ENCODE measurements around the gene HDAC11. TPM values are rescaled to one million over a fixed set of nuclear protein-coding genes. Genes with fewer than 3 reads are reported as not detected.

Gene HDAC11
- polyA plus RNA-seq, 3 donors, result 2.9 to 3.9 (median 3.5) TPM

- H3K4me3 Mint-ChIP-seq, result no peak overlapping the region
These were observed 26.6 kb downstream of the HDAC11 start for GRCh38 chr3:13506680-13507079.

GRCh38 chr3:13507247-13507569 lies 27.1 kb downstream of the HDAC11 start:
- Mint-ChIP-seq H3K4me1 (no peaks in the 10 kb centered on the region), H3K27me3 (ENCODE audit: low read depth in 3 of 3) (peaks cover 1 to 5% (median 4%) of the 10 kb centered on the region in 3 donors), H3K27ac (no peak overlapping the region), H3K4me3 (no peak overlapping the region), H3K36me3 (peaks cover 0 to 2% of the 10 kb centered on the region in 2 donors), H3K9me3 (peaks cover 0 to 2% (median 0%) of the 10 kb centered on the region in 7 donors)
- 65% methylated on average over 2 of the region's 3 CpGs for WGBS (ENCODE audit: insufficient coverage)
- Histone ChIP-seq H3K79me2 (ENCODE audit: insufficient read depth, low read length) (no peaks in the 10 kb centered on the region), H3K4me1 (ENCODE audit: control insufficient read depth in 1 of 2, insufficient read depth in 2 of 2, low read length in 2 of 2) (no peaks in the 10 kb centered on the region), H4K20me1 (ENCODE audit: insufficient read depth, low read length) (no peaks in the 10 kb centered on the region), H3K27me3 (ENCODE audit: control insufficient read depth in 2 of 2, insufficient read depth in 2 of 2, low read length in 2 of 2) (no peaks in the 10 kb centered on the region), H3K36me3 (replicated peaks in 1 of 2; ENCODE audit: control insufficient read depth in 1 of 2, insufficient read depth in 2 of 2, low read length in 2 of 2) (no peaks in the 10 kb centered on the region), H3K27ac (ENCODE audit: low read depth in 1 of 2, low read length in 2 of 2) (no peak overlapping the region), H2AFZ (ENCODE audit: insufficient read depth, low read depth, low read length, poor library complexity, severe bottlenecking) (no peak overlapping the region), H3K9ac (ENCODE audit: insufficient read depth, low read length, poor library complexity, severe bottlenecking) (no peak overlapping the region), H3K9me3 (replicated peaks in 1 of 2; ENCODE audit: control insufficient read depth in 1 of 2, insufficient read depth in 1 of 2, low read length in 2 of 2) (no peaks in the 10 kb centered on the region), H3K4me3 (replicated peaks in 1 of 3; ENCODE audit: low read depth in 2 of 3, low read length in 3 of 3) (no peak overlapping the region), H3K4me2 (replicated peaks; ENCODE audit: extremely low read depth, low read length, poor library complexity, severe bottlenecking) (no peak overlapping the region)
- TF ChIP-seq CTCF (IDR thresholded peaks at IDR 0.05), result no peak
- intact Hi-C loops (cut with micrococcal nuclease), result no loop called here
- no peak for DNase-seq

More at GRCh38 chr3:13506680-13507079, 26.6 kb downstream of the HDAC11 start:
- peaks cover 0 to 2% of the 10 kb centered on the region in 2 donors for H3K36me3 Mint-ChIP-seq
- intact Hi-C loops (cut with micrococcal nuclease), result no loop called here
- Histone ChIP-seq H3K4me2 (replicated peaks; ENCODE audit: extremely low read depth, low read length, poor library complexity, severe bottlenecking) (no peak overlapping the region), H3K36me3 (replicated peaks in 1 of 2; ENCODE audit: control insufficient read depth in 1 of 2, insufficient read depth in 2 of 2, low read length in 2 of 2) (no peaks in the 10 kb centered on the region), H3K4me3 (replicated peaks in 1 of 3; ENCODE audit: low read depth in 2 of 3, low read length in 3 of 3) (no peak overlapping the region), H2AFZ (ENCODE audit: insufficient read depth, low read depth, low read length, poor library complexity, severe bottlenecking) (no peak overlapping the region), H4K20me1 (ENCODE audit: insufficient read depth, low read length) (no peaks in the 10 kb centered on the region), H3K79me2 (ENCODE audit: insufficient read depth, low read length) (no peaks in the 10 kb centered on the region), H3K9ac (ENCODE audit: insufficient read depth, low read length, poor library complexity, severe bottlenecking) (no peak overlapping the region), H3K27me3 (ENCODE audit: control insufficient read depth in 2 of 2, insufficient read depth in 2 of 2, low read length in 2 of 2) (no peaks in the 10 kb centered on the region), H3K9me3 (replicated peaks in 1 of 2; ENCODE audit: control insufficient read depth in 1 of 2, insufficient read depth in 1 of 2, low read length in 2 of 2) (no peaks in the 10 kb centered on the region), H3K4me1 (ENCODE audit: control insufficient read depth in 1 of 2, insufficient read depth in 2 of 2, low read length in 2 of 2) (no peaks in the 10 kb centered on the region), H3K27ac (ENCODE audit: low read depth in 1 of 2, low read length in 2 of 2) (no peak overlapping the region)
- peaks cover 0 to 2% (median 0%) of the 10 kb centered on the region in 7 donors for H3K9me3 Mint-ChIP-seq
- TF ChIP-seq CTCF (IDR thresholded peaks at IDR 0.05), result no peak
- DNase-seq, result no peak
- peak overlapping the region in 1 of 7 donors; percentile 37 for H3K27ac Mint-ChIP-seq
- H3K27me3 Mint-ChIP-seq (ENCODE audit: low read depth in 3 of 3), result peaks cover 1 to 7% (median 5%) of the 10 kb centered on the region in 3 donors
- WGBS (ENCODE audit: insufficient coverage), result 86% methylated on average over 4 of the region's 4 CpGs
- no peaks in the 10 kb centered on the region for H3K4me1 Mint-ChIP-seq

All from CD14-positive monocyte (primary cell).